K562 (cell line): ENCODE data around the gene SHC1. TPM values are rescaled to one million over a fixed set of nuclear protein-coding genes. Genes with fewer than 3 reads are reported as not detected.
A peak's percentile ranks its signal among the peaks of the same experiment; 100 is the strongest.

Experiments used
- ATAC-seq: fragments of 200-7000 bp; cut with Tn5 transposase; 3 replicates; pipeline ENCODE4 v1.9.1; 2020; ENCODE audit warnings: moderate library complexity
- BruUV-seq: library from RNA; stranded (reverse); fragments of 400-500 nt; replicated peaks from 2 replicates; lab custom pipeline; 2021; lab: Mats Ljungman, UMichigan
- CTCF ChIA-PET: fragments of 300-600 bp; formaldehyde crosslinking; extraction: SDS; loops from one replicate; lab custom pipeline; 2021; ENCODE audit warnings: low intra/inter-chr PET ratio; lab: Yijun Ruan, JAX
- POLR2A ChIA-PET: fragments of 300-600, 350-650 bp; sonication (Branson Sonifier 250); formaldehyde crosslinking; extraction: SDS; loops from one replicate; lab custom pipeline; 2021; ENCODE audit warnings: antibody characterized with exemption, inconsistent platforms; lab: Yijun Ruan, JAX
- DNase-seq, 4 experiments: peaks; one replicate each; pipeline versions ENCODE4 v3.0.0 to v3.0.0-alpha.2; 2011 to 2018; ENCODE audit warnings: low spot score in 3 of 4, mixed read lengths in 3 of 4; ENCODE audit errors: extremely low read depth in 1 of 4
- FAIRE-seq: peaks from 2 replicates; lab custom pipeline; 2011; peaks lifted over from hg19 to GRCh38; lab: Jason Lieb, UNC
- H2AFZ ChIP-seq: 2 replicates; pipeline ENCODE4 v1.6.0; 2011; ENCODE audit warnings: low read depth, low read length, control low read depth, inconsistent platforms
- H3K27ac ChIP-seq: fragments of 200-600 bp; 3 replicates; pipeline ENCODE4 v1.8.0; 2011; ENCODE audit warnings: low read depth, mild to moderate bottlenecking, control low read depth, inconsistent platforms, low read length, moderate library complexity, mixed read lengths; ENCODE audit errors: extremely low read depth
- H3K27me3 ChIP-seq, 2 experiments: fragments of 300-600 bp in 1 of 2; 2 replicates in 1 of 2; 3 replicates in 1 of 2; pipeline versions ENCODE4 v1.6.0 to v1.8.0; 2011; ENCODE audit warnings: inconsistent platforms in 2 of 2, low read length in 2 of 2, mild to moderate bottlenecking in 1 of 2, mixed read lengths in 1 of 2, moderate library complexity in 1 of 2; ENCODE audit not compliant: control insufficient read depth in 2 of 2, insufficient read depth in 2 of 2
- H3K36me3 ChIP-seq: fragments of 300-600 bp; 3 replicates; pipeline ENCODE4 v1.8.0; 2011; ENCODE audit warnings: mild to moderate bottlenecking, low read length, inconsistent platforms; ENCODE audit not compliant: control insufficient read depth, insufficient read depth
- H3K4me1 ChIP-seq, 2 experiments: fragments of 200-600 bp in 1 of 2; replicated peaks in 1 of 2; 2 replicates in 1 of 2; 3 replicates in 1 of 2; pipeline versions ENCODE4 v1.5.1 to v1.8.0; 2011; ENCODE audit warnings: inconsistent platforms in 2 of 2, low read length in 2 of 2, mild to moderate bottlenecking in 1 of 2, mixed read lengths in 1 of 2, moderate library complexity in 1 of 2; ENCODE audit not compliant: control insufficient read depth in 2 of 2, insufficient read depth in 2 of 2
- H3K4me2 ChIP-seq: 2 replicates; pipeline ENCODE4 v1.6.1; 2011; ENCODE audit warnings: low read length, control low read depth, inconsistent platforms, mixed read lengths; ENCODE audit not compliant: insufficient read depth
- H3K4me3 ChIP-seq: fragments of 200-600 bp; sonication (generic), shearing (Covaris generic); 2 replicates; pipeline ENCODE4 v1.5.1; 2016; ENCODE audit warnings: control low read depth, inconsistent platforms
- H3K79me2 ChIP-seq: fragments of 200-600 bp; 3 replicates; pipeline ENCODE4 v1.8.0; 2011; ENCODE audit warnings: low read length, inconsistent platforms; ENCODE audit not compliant: control insufficient read depth, insufficient read depth
- H3K9ac ChIP-seq, 2 experiments: 2 replicates each; pipeline versions ENCODE4 v1.6.0 to v1.6.1; 2011; ENCODE audit warnings: low read depth in 2 of 2, low read length in 2 of 2, control low read depth in 1 of 2, inconsistent platforms in 1 of 2, mild to moderate bottlenecking in 1 of 2, mixed read lengths in 1 of 2; ENCODE audit not compliant: insufficient read depth in 1 of 2
- H3K9me1 ChIP-seq: one replicate; pipeline ENCODE4 v1.6.0; 2011; ENCODE audit warnings: inconsistent platforms, mild to moderate bottlenecking, low read length, moderate library complexity; ENCODE audit not compliant: control insufficient read depth, insufficient read depth
- H3K9me3 ChIP-seq: replicated peaks from 2 replicates; pipeline ENCODE4 v1.5.1; 2011; ENCODE audit warnings: low read depth, low read length, inconsistent platforms; ENCODE audit not compliant: control insufficient read depth, insufficient read depth
- H4K20me1 ChIP-seq: replicated peaks from 2 replicates; pipeline ENCODE4 v1.6.1; 2011; ENCODE audit warnings: low read length, inconsistent platforms, mixed read lengths; ENCODE audit not compliant: control insufficient read depth, insufficient read depth
- FOXA1 ChIP-seq: fragments of 450-650 bp; IDR thresholded peaks from 2 replicates; pipeline ENCODE4 v1.6.1; 2016; ENCODE audit warnings: mild to moderate bottlenecking, borderline replicate concordance
- GABPA ChIP-seq: fragments of 200-800 bp; sonication (Bioruptor generic); conservative IDR thresholded peaks from 2 replicates; pipeline ENCODE4 v1.6.1; 2016; ENCODE audit warnings: low read depth, missing genetic modification characterization, missing compliant biosample characterization
- MCM2 ChIP-seq: fragments of 450-650 bp; IDR thresholded peaks from 2 replicates; pipeline ENCODE4 v1.6.1; 2017; ENCODE audit warnings: low read depth, mild to moderate bottlenecking
- MCM5 ChIP-seq: fragments of 450-650 bp; IDR thresholded peaks from 2 replicates; pipeline ENCODE4 v1.6.1; 2016; ENCODE audit warnings: low read depth
- POLR2A ChIP-seq: fragments of 450-650 bp; conservative IDR thresholded peaks from 2 replicates; pipeline ENCODE4 v1.6.1; 2016
- POLR2B ChIP-seq: fragments of 450-650 bp; IDR thresholded peaks from 2 replicates; pipeline ENCODE4 v1.6.1; 2018; ENCODE audit warnings: low read depth; ENCODE audit not compliant: partially characterized antibody
- RFX5 ChIP-seq: IDR thresholded peaks from 2 replicates; pipeline ENCODE4 v1.6.1; 2011; ENCODE audit warnings: low read depth, mild to moderate bottlenecking, improper control_type of control experiment, low read length
- SMC3 ChIP-seq: conservative IDR thresholded peaks from 2 replicates; pipeline ENCODE4 v1.6.1; 2011; ENCODE audit warnings: low read depth, low read length, improper control_type of control experiment; ENCODE audit not compliant: insufficient read depth
- SRSF3 ChIP-seq: fragments of 200-400 bp; formaldehyde crosslinking; IDR thresholded peaks from 2 replicates; pipeline ENCODE4 v1.6.1; 2016; ENCODE audit warnings: mild to moderate bottlenecking, low read length, moderate library complexity; ENCODE audit not compliant: insufficient read depth
- ZNF124 ChIP-seq: sonication (generic); formaldehyde crosslinking; IDR thresholded peaks from 2 replicates; pipeline ENCODE4 v1.8.1; 2022; ENCODE audit warnings: missing genetic modification reagents
- ZNF586 ChIP-seq: fragments of 450-650 bp; formaldehyde crosslinking; conservative IDR thresholded peaks from 2 replicates; pipeline ENCODE4 v1.4.0; 2020; ENCODE audit warnings: mild to moderate bottlenecking, moderate library complexity
- ZNF717 ChIP-seq: fragments of 250-450 bp; sonication (Bioruptor Pico); IDR thresholded peaks from 2 replicates; pipeline ENCODE4 v1.5.0; 2021
- WGBS: fragments of 100-300 bp; shearing (Covaris generic); methylation state at CpG from one replicate; pipeline ENCODE4 v1.1.6; 2016; ENCODE audit warnings: low coverage, mixed read lengths; ENCODE audit not compliant: insufficient coverage; ENCODE audit errors: missing lambda C conversion rate; 5-methylcytosine and 5-hydroxymethylcytosine counted together
- in situ Hi-C: fragments of 300-500 bp; cut with MboI; formaldehyde crosslinking; loops from 4 replicates; pipeline ENCODE4 v1.15.0; 2018; ENCODE audit warnings: inconsistent platforms, mixed read lengths
- intact Hi-C: fragments of 100-400 bp; cut with micrococcal nuclease; formaldehyde crosslinking; loops from 2 replicates; pipeline ENCODE4 v1.14.2; 2022
- polyA plus RNA-seq, 8 experiments: library from polyadenylated mRNA; depleted of rRNA in 4 of 8; stranded (reverse) in 5 of 8; unstranded in 3 of 8; fragments of >200 nt; fragmentation: Nextera tagmentation in 2 of 8; fragmentation: Illumina TruSeq in 1 of 8; extraction: Ambion mirVana in 2 of 8; extraction: Trizol in 1 of 8; gene quantifications; 2 replicates each; pipeline versions ENCODE4 v1.2.1 to v1.2.3, GENCODE V29; 2011 to 2014; ENCODE audit warnings: inconsistent platforms in 1 of 8, missing spikeins in 1 of 8
- total RNA-seq, 7 experiments: library from RNA; depleted of rRNA in 6 of 7; stranded (reverse); fragments of >200 nt in 6 of 7; fragmentation: Illumina TruSeq in 2 of 7; extraction: Trizol in 2 of 7; gene quantifications; 2 replicates each; pipeline versions ENCODE4 v1.2.1 to v1.2.3, GENCODE V29; 2011 to 2021; ENCODE audit warnings: low replicate concordance in 1 of 7
- TF ChIP-seq, protein P1 (sequence below), 2 experiments: fragments of 450-650 bp in 1 of 2; sonication (generic) in 1 of 2; formaldehyde crosslinking in 1 of 2; IDR thresholded peaks in 1 of 2; conservative IDR thresholded peaks in 1 of 2; 2 replicates each; pipeline versions ENCODE4 v1.6.1 to v1.8.1; 2016 to 2023; ENCODE audit warnings: mild to moderate bottlenecking in 2 of 2, moderate library complexity in 2 of 2, inconsistent platforms in 1 of 2, missing genetic modification reagents in 1 of 2
- TF ChIP-seq, protein P2 (sequence below): fragments of 250-450 bp; sonication (Bioruptor Pico); IDR thresholded peaks from 2 replicates; pipeline ENCODE4 v1.4.0; 2020; ENCODE audit warnings: borderline replicate concordance

SHC1 gene
- total and polyA plus RNA-seq, 9 of the 15 experiments (the other 6 are each of a cell fraction or from before 2014, with no cell fraction given), result 4.1 to 113 (median 51.9) TPM

DNA sequence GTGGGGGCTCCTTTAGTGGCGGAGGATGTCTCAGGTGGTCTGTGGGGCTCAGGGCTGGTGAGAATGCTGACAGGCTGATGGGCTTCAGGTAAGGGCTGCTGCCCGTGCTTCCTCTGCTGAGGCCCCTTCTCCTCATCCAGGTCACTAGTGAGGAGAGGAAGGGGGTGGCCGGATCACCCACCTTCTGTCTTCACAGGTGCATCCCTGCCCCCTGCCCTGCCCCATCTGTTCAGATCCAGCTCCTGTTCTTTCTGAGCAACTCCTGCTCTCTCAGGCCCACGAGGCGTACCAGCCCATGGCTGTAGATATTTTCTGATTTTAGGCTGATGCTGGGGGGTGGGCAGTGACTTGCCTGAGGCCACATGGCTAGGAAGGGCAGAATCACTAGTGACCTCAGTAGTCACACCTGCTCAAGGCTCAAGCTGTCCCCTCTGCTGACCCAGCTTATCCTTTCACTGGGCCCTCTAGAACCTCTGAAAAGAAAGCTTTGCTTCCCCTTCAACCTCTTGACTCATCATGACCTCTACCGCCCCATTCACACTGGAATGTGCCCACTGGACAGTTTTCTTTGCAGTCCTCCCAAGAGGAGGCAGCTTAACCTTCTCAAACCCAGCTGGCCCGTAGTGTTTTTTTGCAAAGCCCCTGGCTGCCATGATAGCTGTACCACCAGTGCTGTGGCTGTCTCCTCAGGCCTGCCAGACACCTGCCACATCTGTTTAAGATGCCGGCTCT lies 48.2 kb upstream of the SHC1 start:
- 80% methylated on average over 7 of the region's 8 CpGs for WGBS

DNA sequence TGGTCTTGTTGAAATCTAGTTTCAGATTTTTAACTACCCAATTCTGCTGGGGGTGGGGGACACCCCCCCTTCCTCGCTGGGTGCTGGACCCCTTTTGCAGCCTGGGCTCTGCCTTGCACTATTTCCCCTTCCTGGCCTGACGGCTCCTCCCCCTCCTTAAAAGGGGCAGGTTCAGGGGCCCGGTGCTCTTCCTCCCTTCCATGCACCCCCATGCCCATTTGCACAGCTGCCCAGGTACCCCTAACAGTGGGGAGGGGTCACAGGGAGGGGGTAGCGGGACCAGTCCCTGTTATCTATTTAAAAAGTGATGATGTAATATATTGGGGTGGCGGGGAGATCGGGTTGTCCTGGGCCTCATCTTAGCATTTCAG lies 47.4 kb upstream of the SHC1 start:
- Histone ChIP-seq H3K27me3 (no peaks in the 10 kb centered on the region), H3K36me3 (peaks cover 43% of the 10 kb centered on the region; the same call in 2 of the 3 replicates), H4K20me1 (no peaks in the 10 kb centered on the region), H3K9me1 (no peaks in the 10 kb centered on the region), H3K4me2 (peak overlapping the region; percentile 53), H3K9me3 (no peaks in the 10 kb centered on the region), H3K4me1 (peaks cover 27 to 54% of the 10 kb centered on the region in 2 experiments), H3K27ac (peak overlapping the region; percentile 81; the same call in 2 of the 3 replicates), H3K4me3 (no peak overlapping the region), H3K9ac (peak overlapping the region; percentile 61 to 87; a peak in 3 of 4 replicates), H2AFZ (no peak overlapping the region), H3K79me2 (peaks cover 9% of the 10 kb centered on the region; the same call in 2 of the 3 replicates)
- peak; percentile 2 for ATAC-seq
- intact Hi-C loops (loop anchor here (1.0 to 2.0 kb wide), 2 partner anchors 16 to 57 kb away; partner anchors contain the start of genes PYGO2 and ZBTB7B), in situ Hi-C loops (no loop called here)
- 74% methylated on average over 5 of the region's 6 CpGs for WGBS
- CTCF ChIA-PET, result interaction anchor here (1.1 to 2.8 kb wide), 7 partner anchors 17 to 460 kb away, joined by 3 to 28 read pairs (median 6); partner anchors contain the start of genes CKS1B, PBXIP1, PYGO2 and UBE2Q1
- no peak for FAIRE-seq
- peak in 2 of 4 experiments; percentile 41 to 43 for DNase-seq
- no TSS peak for BruUV-seq
- POLR2A ChIA-PET, result interaction anchor here (0.5 to 2.3 kb wide), 14 partner anchors 10 to 62 kb away, joined by 3 to 15 read pairs (median 4); partner anchors contain the start of genes DCST1, DCST2, LENEP and PBXIP1
- TF ChIP-seq ZNF717 (CRISPR knock-in tag) (no peak), POLR2A (0 out of 2 replicates have a peak, but pooled peaks have one; percentile 7), ZNF586 (CRISPR knock-in tag) (no peak), RFX5 (no peak), SMC3 (no peak), GABPA (tag) (0 out of 2 replicates have a peak, but pooled peaks have one; percentile 12)
- TF ChIP-seq, protein P1, sequence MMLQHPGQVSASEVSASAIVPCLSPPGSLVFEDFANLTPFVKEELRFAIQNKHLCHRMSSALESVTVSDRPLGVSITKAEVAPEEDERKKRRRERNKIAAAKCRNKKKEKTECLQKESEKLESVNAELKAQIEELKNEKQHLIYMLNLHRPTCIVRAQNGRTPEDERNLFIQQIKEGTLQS (IDR thresholded peaks at IDR 0.05), result peak; percentile 71
- TF ChIP-seq, protein P1 (CRISPR knock-in tag; conservative IDR thresholded peaks at IDR 0.05), result no peak
- TF ChIP-seq, protein P2, sequence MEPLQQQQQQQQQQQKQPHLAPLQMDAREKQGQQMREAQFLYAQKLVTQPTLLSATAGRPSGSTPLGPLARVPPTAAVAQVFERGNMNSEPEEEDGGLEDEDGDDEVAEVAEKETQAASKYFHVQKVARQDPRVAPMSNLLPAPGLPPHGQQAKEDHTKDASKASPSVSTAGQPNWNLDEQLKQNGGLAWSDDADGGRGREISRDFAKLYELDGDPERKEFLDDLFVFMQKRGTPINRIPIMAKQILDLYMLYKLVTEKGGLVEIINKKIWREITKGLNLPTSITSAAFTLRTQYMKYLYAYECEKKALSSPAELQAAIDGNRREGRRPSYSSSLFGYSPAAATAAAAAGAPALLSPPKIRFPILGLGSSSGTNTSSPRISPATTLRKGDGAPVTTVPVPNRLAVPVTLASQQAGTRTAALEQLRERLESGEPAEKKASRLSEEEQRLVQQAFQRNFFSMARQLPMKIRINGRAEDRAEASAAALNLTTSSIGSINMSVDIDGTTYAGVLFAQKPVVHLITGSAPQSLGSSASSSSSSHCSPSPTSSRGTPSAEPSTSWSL (CRISPR knock-in tag), result no peak

More for the DNA sequence above, 48.2 kb upstream of the SHC1 start:
- Histone ChIP-seq H3K4me3 (no peak overlapping the region), H3K4me1 (peaks cover 26 to 48% of the 10 kb centered on the region in 2 experiments)
- no peak for ATAC-seq
- no peak for TF ChIP-seq MCM5
- TF ChIP-seq MCM2, result no peak
- TF ChIP-seq ZNF124 (CRISPR knock-in tag), result no peak
- no peak for TF ChIP-seq SRSF3
- peak; percentile 11 for TF ChIP-seq POLR2B
- TF ChIP-seq FOXA1, result no peak
- TF ChIP-seq, all 486 proteins: peak for 1
- Histone ChIP-seq H4K20me1 (no peaks in the 10 kb centered on the region), H3K9me1 (no peaks in the 10 kb centered on the region), H3K27ac (no peak overlapping the region), H3K4me2 (no peak overlapping the region), H3K79me2 (peaks cover 5% of the 10 kb centered on the region; the same call in 1 of the 3 replicates), H3K36me3 (peaks cover 41% of the 10 kb centered on the region; the same call in 2 of the 3 replicates), H3K27me3 (no peaks in the 10 kb centered on the region), H2AFZ (no peak overlapping the region), H3K9ac (peak overlapping the region in 1 of 2 experiments; percentile 31; a peak in 2 of 4 replicates), H3K9me3 (no peaks in the 10 kb centered on the region)
- ChIA-PET CTCF (interaction anchor here (1.9 to 2.8 kb wide), 4 partner anchors 18 to 63 kb away, joined by 6 to 28 read pairs (median 11); partner anchors contain the start of genes CKS1B, PBXIP1 and PYGO2), POLR2A (interaction anchor here (0.6 to 2.3 kb wide), 9 partner anchors 8 to 393 kb away, joined by 3 to 12 read pairs (median 4); partner anchors contain the start of genes DCST1 and DCST2)
- FAIRE-seq (no peak), DNase-seq (no peak)
- in situ Hi-C loops (no loop called here), intact Hi-C loops (no loop called here)
- BruUV-seq, result no TSS peak
